Kidney epithelial cell (primary cell): ENCODE data around the gene CCDC174. TPM values are rescaled to one million over a fixed set of nuclear protein-coding genes. Genes with fewer than 3 reads are reported as not detected.

Experiments used
- DNase-seq: peaks from one replicate; pipeline ENCODE4 v3.0.0-alpha.2; 2010; ENCODE audit warnings: low read depth
- H3K27me3 ChIP-seq: 2 replicates; pipeline ENCODE4 v1.6.0; 2011; ENCODE audit warnings: low read length; ENCODE audit not compliant: control insufficient read depth, insufficient read depth
- H3K36me3 ChIP-seq: 2 replicates; pipeline ENCODE4 v1.5.1; 2011; ENCODE audit warnings: low read length; ENCODE audit not compliant: control insufficient read depth, insufficient read depth
- H3K4me3 ChIP-seq: 2 replicates; pipeline ENCODE4 v1.5.1; 2011; ENCODE audit warnings: low read depth, mild to moderate bottlenecking, control low read depth, low read length
- total RNA-seq: library from RNA; depleted of rRNA; stranded (reverse); fragments of >200 nt; gene quantifications from 2 replicates; pipeline ENCODE4 v1.2.3, GENCODE V29; 2015
- TF ChIP-seq, protein P1 (sequence below): IDR thresholded peaks from 2 replicates; pipeline ENCODE4 v1.5.1; 2011; ENCODE audit warnings: mild to moderate bottlenecking, moderate library complexity, low read length, control low read depth, inconsistent platforms; ENCODE audit not compliant: insufficient read depth, poor library complexity, severe bottlenecking

Gene CCDC174
- total RNA-seq, 1 donor from 2014 or later = 21.7 TPM

DNA sequence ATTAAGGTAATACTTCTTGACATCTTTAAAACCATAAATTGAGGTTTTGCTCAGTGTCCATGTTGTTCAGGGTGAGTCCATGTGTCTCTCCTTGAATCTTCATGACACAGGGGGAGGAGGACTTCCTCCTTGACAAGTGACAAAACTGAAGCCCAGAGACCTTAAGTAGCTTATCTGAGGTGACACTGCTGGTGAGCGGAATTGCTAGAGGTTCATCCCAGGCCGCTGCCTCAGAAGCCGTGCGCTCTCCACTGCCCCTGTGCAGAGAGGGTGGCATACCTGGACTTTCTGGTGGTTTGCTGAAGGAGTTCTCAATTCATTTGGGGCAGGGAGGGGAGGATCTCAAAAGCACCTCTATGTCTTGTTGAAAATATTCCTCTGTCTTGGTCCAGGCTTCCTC, 23.2 kb upstream of the CCDC174 start:
- TF ChIP-seq, protein P1, sequence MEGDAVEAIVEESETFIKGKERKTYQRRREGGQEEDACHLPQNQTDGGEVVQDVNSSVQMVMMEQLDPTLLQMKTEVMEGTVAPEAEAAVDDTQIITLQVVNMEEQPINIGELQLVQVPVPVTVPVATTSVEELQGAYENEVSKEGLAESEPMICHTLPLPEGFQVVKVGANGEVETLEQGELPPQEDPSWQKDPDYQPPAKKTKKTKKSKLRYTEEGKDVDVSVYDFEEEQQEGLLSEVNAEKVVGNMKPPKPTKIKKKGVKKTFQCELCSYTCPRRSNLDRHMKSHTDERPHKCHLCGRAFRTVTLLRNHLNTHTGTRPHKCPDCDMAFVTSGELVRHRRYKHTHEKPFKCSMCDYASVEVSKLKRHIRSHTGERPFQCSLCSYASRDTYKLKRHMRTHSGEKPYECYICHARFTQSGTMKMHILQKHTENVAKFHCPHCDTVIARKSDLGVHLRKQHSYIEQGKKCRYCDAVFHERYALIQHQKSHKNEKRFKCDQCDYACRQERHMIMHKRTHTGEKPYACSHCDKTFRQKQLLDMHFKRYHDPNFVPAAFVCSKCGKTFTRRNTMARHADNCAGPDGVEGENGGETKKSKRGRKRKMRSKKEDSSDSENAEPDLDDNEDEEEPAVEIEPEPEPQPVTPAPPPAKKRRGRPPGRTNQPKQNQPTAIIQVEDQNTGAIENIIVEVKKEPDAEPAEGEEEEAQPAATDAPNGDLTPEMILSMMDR = no peak
- Histone ChIP-seq H3K27me3 (no peaks in the 10 kb centered on the region), H3K36me3 (no peaks in the 10 kb centered on the region), H3K4me3 (no peak overlapping the region)
- no peak for DNase-seq

DNA sequence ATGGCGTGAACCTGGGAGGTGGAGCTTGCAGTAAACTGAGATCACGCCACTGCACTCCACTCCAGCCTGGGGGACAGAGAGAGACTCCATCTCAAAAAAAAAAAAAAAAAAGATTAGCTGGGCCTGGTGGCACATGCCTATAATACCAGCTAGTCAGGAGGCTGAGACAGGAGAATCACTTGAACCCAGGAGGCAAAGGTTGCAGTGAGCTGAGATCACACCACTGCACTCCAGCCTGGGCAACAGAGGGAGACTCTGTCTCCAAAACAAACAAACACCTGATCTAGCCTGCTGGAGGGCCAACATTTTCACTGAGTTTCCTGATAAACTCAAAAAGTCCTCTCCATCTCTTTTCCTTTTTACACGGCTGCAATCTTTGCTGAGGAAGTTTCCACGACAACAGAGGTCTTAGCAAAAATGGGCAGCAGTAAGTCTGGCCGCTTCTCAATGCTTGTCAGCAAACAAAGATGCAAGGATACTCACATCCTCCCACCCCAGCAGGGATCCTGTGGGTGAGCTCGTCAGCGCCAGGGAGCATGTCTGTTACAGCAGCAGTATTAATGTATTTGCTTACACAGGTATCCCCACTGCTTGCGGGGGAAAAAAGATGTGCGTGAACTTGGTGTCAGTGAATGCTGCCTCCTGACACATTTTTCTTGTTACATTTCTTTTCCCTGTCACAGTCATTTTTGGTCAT, 21.0 kb upstream of the CCDC174 start:
- DNase-seq = no peak
- H3K4me3 ChIP-seq = no peak overlapping the region
- H3K36me3 ChIP-seq = no peaks in the 10 kb centered on the region
- no peaks in the 10 kb centered on the region for H3K27me3 ChIP-seq
- TF ChIP-seq, protein P1 = no peak

DNA sequence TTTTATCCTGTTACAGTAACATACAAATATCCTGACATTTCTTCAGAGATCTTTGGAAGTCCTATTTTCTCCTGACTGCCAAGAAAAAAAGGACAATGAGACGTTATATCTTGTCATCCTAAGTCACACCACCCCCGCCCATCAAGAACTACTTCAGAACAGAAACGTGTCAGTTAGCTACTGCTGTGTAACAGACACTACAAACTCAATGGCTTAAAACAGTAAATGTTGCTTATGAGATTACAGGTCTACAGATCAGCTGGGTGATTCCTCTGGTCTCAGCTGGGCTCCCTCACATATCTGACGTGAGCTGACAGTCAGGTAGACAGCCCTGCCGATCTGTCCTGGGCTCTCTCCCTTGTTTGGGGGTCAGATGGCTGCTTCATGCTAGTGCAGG, 20.5 kb upstream of the CCDC174 start:
- H3K27me3 ChIP-seq = no peaks in the 10 kb centered on the region
- TF ChIP-seq, protein P1 = no peak
- DNase-seq = no peak
- H3K36me3 ChIP-seq = no peaks in the 10 kb centered on the region
- H3K4me3 ChIP-seq = no peak overlapping the region

DNA sequence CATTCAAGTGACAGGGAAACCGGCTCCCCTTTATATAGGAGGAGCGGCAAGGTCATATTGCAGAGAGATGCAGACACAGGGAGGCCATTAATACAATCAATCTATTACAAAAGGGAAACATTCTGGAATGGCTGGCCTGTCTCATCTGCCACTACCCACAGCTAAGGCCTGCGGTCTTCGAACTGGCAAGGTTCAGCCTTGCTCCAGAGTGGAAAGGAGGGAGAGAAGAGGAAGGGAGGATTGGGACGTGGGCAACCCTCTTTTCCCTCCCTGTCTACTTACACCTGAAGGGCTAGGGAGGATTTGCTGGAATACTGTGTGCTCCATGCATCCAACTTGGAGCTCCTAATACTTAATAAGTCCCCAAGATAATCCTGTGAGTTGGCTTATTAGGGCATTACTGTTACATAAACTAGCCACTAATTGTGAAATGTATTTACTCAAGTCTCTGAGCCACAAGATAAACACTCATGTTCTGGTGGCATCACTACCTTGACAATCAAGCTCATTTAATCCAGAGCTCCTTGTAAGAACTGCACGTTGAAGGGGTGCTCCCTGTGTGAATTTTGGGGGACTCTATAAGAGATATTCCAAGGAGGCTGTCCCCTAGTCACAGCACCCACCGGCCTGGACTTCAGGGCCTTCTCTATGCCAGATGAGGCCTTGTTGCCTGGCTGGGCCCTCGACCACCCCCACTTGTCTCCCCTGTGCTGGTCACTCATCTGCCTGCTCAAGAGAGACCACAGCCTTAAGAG, 19.7 kb upstream of the CCDC174 start:
- TF ChIP-seq, protein P1 = no peak
- no peak overlapping the region for H3K4me3 ChIP-seq
- peaks cover 3% of the 10 kb centered on the region for H3K27me3 ChIP-seq
- H3K36me3 ChIP-seq = no peaks in the 10 kb centered on the region
- DNase-seq = no peak

DNA sequence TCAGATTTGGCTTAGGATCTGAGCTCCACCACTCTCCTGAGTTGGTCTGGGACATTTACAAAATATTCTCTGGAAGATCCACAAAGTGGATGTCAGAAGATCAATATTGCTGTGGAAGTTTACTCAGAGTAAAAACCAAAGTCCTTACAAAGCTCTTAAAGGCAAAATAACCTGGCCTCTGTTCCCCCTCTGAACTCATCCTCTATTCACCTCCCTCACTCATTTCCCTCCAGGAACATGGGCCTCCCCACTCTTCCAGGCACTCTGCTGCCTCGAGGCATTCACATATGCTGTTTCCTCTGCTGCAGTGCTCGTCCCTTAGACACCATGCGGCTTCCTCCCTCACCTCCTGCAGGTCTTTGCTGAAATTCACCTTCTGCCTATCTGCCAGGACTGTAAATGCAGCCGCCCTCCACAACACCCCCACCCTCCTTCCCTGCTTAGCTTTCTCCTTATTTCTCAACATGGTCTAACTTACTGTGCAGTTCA, 19.1 kb upstream of the CCDC174 start:
- Histone ChIP-seq H3K4me3 (no peak overlapping the region), H3K36me3 (no peaks in the 10 kb centered on the region), H3K27me3 (peaks cover 5% of the 10 kb centered on the region)
- no peak for DNase-seq
- TF ChIP-seq, protein P1 = no peak
